ENCODE data around the gene CALM3.

Gene CALM3

DNA sequence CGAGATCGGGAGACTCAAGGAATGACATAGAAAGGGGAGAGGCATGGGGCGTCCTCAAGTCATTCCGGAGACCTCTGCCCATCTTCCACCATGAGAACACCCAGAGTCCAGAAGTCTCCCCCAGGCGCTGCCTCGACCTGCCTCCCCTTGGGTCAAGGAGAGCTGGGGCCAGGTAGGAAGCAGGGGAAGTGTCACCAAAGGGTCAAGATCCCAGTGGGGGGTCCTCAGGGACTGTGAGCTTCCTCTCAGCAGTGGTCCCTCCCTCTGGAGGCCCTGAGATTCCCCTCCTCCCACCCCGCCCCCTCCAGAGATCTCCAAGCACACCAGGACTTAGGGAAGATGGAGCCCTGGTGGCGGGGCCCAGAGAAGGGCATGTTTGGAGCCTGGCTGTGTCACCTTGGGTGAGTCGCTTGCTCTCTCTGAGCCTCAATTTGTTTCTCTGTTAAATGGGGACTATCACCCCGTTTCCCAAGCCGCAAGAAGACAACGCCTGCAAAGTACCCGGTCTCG, 58.9 kb downstream of the CALM3 start:
- in situ Hi-C loops (cut with HindIII; ENCODE audit: low pct_unique_long_range_greater_than_20kb, low sequenced_read_pairs), result no loop called here
- no peak for DNase-seq (ENCODE audit: low read depth in 1 of 2, low spot score in 1 of 2)
- TF ChIP-seq JUND (IDR thresholded peaks at IDR 0.05; ENCODE audit: low read depth), result no peak
